HG02642 (cell line): ENCODE results near the gene ZNF3.
A peak's percentile ranks its signal among the peaks of the same experiment; 100 is the strongest.

Experiments used
- ATAC-seq: cut with Tn5 transposase; IDR thresholded peaks from one replicate; pipeline ENCODE4 v1.9.1; 2021; ENCODE audit warnings: mild to moderate bottlenecking; ENCODE audit not compliant: unreplicated experiment, poor library complexity

ZNF3 gene

GRCh38 chr7:100111156-100111555, 29.6 kb upstream of the ZNF3 start:
- ATAC-seq = no peak

GRCh38 chr7:100109521-100110163, 28.1 kb upstream of the ZNF3 start:
- no peak for ATAC-seq

DNA sequence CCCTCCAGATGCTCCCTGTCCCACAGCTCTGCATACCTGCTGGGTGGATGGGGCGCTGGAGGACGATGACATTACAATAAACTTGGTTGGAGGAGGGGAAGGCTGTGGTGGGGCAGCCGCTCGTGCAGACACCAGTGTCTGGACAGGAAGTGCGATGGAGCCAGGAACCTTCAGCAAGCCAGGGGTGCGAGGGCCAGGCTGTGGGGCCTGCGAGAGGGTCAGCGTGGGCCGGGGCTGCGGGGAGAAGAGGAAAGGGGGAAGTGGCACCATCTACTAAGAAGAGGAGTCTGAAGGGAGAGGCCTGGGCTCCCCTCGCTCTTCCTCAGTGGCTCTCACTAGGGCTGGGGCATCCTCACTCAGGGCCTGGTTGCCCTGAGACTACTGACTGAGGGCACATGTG, 26.4 kb upstream of the ZNF3 start:
- ATAC-seq = no peak

- no peak for ATAC-seq
Observed at GRCh38 chr7:100107125-100107737, 25.7 kb upstream of the ZNF3 start.

DNA sequence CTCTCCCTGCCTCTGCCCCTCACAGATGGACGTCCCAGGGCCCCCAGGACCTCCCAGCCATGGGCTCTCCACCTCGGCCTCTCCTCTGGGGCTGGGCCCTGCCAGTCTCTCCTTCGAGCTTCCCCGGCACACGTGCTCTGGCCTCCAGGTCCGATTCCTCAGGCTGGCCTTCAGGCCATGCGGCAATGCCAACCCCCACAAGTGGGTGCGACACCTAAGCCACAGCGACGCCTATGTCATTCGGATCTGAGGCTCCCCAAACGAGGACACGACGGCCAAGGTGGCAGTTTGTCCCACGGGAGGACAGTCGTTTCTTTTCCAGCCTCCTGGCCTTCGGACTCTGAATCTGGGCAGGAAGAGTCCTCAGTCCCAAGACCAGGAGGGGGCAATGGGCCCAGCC, 25.1 kb upstream of the ZNF3 start:
- no peak for ATAC-seq

GRCh38 chr7:100105534-100105933, 24.0 kb upstream of the ZNF3 start:
- ATAC-seq = no peak

GRCh38 chr7:100102950-100103840, 21.7 kb upstream of the ZNF3 start:
- no peak for ATAC-seq

DNA sequence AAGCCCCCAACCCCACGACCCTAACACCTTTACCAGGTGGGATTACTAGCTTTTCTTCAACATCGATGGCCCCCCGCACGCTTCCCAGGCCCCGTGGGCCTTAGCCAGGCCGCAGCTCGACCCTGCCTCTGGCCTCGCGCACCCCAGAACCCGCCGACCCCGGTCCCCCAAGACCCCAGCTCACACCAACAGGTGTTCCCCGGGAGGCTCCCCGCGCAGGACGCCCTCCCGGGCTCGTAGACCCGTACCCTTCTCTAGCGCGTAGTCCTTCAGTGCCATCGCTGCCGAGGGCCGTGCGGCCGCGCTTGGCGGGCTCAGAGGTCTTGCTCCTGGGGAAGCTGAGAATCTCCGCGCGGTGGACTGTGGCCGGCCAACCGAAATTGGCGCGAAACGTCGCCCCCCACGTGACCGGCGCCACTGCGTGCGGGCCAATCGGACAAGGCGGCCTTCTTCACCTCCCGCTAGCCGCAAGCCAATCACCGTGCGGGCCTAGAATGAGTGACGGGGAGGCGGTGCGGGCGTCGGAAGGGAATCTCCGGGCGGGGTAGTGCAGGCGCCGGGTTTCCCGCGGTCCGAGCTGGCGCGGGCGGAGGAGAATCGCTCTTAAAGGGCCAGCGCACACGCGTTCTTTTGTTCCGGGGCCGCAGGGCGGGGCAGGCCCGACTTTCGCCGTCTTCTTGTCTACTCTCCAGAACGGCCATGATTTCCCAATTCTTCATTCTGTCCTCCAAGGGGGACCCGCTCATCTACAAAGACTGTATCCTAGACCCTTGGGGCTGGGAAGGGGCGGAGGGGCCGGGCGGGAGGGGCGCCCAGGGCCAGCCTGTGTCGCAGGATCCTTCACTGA, 19.7 kb upstream of the ZNF3 start, which contains the start of the genes AP4M1 and MCM7:
Gene AP4M1, plus strand, starts transcription at position 628 of the 847 bp plus-strand sequence. Its CDS starts 72 bp downstream, at position 700.
Gene MCM7, minus strand, starts transcription at position 382 of the 847 bp plus-strand sequence. Its CDS starts 103 bp downstream, at position 279.
- peak; percentile 85 for ATAC-seq

DNA sequence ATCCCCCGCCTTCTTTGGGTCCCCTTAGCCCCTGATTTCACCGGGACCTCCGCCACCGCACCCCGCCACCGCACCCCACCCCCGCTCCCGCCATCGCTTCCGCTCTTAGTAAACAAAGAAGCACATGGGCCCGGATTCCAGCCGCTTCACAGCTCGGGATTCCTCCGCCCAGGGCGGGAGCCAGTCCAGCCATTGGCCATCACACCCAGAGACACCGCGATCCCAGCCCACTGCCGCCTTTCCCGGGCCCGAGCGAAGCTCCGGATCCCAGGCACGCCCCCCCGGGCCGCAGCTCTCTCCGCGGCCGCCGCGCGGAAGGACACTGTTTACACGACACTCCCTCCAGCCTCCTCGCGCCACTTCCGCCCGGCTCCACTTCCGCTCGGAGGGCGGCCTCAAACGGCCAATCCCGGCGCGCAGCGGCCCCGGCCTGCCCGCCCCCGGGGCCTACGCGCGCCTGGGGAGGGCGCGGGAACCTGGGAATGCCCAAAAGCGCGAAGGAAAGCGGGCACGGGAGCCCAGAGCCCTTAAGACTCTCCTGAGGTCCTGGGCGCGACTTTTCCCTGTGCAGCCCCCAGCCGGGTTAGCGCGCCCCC, 19.0 kb upstream of the ZNF3 start:
- peak; percentile 73 for ATAC-seq

- ATAC-seq = no peak
Observed at GRCh38 chr7:100099452-100099851, 17.9 kb upstream of the ZNF3 start.

GRCh38 chr7:100098913-100099312, 17.4 kb upstream of the ZNF3 start:
- ATAC-seq = no peak

DNA sequence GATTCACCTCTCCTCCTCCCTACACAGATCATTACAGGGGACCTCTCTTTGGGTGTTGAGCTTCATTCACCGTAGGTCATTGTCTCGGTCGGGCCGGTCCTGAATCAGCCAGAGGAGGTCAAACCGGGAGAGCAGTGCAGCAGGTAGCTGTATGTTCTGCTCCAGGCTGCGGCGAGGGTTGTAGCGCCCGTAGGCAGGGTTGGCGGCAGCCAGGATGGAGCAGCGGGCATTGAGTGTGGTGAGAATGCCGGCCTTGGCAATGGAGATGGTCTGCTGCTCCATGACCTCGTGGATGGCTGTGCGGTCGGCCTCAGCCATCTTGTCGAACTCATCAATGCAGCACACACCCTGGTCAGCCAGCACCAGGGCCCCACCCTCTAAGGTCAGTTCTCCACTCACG, 14.2 kb upstream of the ZNF3 start:
- no peak for ATAC-seq

DNA sequence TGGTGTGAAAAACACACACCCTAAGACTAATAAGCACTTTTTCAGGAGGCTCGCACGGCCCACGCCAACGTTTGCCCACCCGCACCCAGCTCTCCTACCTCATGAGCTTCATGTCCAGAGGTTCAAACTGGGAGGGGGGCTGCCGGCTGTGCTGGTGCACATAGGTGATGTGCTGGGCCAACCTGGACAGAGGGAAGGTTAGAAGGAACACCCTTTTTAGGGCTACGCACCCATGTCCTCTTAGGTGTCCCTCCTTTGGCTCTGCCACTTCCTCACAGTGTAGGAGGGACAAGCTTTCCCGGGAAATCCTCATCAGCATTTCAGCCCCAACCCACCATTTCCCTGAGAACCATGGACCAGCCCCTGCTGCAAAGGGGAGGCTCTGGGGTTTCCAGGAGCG, 13.8 kb upstream of the ZNF3 start:
- no peak for ATAC-seq

- no peak for ATAC-seq
Observed at GRCh38 chr7:100093925-100094486, 12.5 kb upstream of the ZNF3 start.

DNA sequence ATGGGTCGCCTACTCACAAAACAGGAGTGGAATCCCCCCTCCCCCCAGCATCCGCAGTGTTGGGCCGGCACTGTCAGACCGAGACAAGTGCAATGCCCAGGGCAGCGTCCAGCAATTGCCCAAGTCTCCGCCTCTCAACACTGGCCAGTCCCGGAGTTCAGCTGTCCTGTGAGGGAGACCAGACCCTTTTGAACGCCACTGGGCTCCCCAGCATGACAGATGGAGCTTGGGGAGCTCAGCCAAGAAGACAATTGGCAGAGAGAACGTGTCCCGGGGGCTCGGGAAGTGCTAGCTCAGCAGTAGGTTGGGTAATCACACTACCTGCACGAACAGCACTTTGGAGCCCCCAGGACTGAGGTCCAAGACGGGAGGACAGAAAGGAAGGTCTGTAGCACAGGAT, 12.0 kb upstream of the ZNF3 start:
- no peak for ATAC-seq

DNA sequence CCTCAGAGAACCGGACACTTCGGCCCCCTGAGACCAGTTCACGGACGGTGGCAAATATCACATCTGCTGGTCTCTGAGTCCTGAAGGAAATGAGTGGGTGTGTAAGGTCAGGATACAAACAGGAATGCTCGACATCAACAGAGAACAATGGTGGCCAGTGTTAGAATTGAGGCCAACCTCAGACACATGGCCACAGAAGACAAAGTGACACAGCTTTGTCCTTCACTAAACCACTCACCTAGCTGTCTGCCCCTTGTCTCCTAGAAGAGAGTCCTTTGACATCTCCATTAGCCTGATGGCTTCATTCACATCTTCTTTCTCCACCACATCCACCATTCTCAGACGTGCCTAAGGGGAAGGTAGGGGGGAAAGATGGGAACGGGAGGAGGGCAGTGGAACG, 11.5 kb upstream of the ZNF3 start:
- ATAC-seq = no peak

DNA sequence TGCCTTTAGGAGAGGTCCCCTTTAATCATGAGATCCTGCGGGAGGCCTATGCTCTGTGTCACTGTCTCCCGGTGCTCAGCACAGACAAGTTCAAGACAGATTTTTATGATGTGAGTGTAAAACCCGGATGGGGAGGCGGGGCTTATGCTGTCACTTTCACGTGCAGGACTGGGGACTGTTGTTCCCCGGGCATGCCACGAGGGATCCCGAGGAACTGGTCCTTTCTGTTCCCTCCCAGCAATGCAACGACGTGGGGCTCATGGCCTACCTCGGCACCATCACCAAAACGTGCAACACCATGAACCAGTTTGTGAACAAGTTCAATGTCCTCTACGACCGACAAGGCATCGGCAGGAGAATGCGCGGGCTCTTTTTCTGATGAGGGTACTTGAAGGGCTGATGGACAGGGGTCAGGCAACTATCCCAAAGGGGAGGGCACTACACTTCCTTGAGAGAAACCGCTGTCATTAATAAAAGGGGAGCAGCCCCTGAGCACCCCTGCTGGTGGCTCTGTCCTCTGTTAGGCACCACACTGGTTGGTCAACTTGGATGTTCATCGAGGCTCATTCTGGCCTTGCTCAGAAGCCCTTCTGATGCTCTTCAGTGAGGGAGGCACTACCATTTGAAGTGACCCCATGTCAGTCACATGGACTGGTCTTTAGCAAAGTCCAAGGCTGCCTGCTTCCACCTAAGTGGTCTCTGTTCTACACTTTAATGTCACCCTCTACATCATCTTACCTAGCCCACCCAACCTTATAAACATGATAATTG, 10.1 kb upstream of the ZNF3 start:
- no peak for ATAC-seq

DNA sequence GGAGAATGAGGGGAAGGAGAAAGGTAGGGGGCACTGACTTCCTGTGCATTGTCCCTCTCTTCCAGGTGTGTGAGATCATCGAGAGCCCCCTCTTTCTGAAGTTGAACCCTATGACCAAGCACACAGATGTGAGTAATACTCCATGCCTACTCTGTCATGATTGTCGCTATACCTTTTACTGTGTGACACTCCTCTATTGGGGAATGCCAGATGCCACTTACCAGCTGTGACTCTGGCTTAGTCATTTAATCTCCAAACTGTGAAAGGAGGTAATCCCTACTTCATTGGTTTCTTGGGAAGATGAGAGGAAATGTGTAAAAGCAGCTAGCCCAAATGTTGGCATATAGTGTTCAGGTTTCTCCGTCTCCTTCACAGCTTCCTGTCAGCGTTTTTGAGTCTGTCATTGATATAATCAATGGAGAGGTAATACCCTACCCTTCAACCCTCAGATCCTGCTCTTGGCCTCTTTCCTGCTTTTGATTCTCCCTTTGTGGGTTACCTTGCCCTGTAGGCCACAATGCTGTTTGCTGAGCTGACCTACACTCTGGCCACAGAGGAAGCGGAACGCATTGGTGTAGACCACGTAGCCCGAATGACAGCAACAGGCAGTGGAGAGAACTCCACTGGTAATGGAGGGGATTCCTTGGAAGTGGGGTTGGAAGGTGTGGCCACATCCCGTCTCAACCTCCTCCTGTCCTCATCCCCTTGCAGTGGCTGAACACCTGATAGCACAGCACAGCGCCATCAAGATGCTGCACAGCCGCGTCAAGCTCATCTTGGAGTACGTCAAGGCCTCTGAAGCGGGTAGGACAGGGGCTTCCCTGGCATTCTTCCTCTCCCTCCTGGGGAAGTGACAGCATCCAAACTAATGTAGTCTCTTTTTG, 9.2 kb upstream of the ZNF3 start:
- no peak for ATAC-seq
